Fibroblast of skin of left quadriceps (primary cell): ENCODE data around the gene SLC2A13.
A peak's percentile ranks its signal among the peaks of the same experiment; 100 is the strongest.

Source experiments
- DNase-seq, 2 experiments: peaks; one replicate each; pipeline ENCODE4 v3.0.0-alpha.2; 2013; ENCODE audit warnings: low read depth in 2 of 2

SLC2A13 gene

GRCh38 chr12:39993268-39993667 is 112.6 kb downstream of the SLC2A13 start:
- DNase-seq: no peak

- peak in 1 of 2 experiments; percentile 22 for DNase-seq
Measured at GRCh38 chr12:39990122-39991101, 115.5 kb downstream of the SLC2A13 start.

- no peak for DNase-seq
Measured at GRCh38 chr12:39989501-39989900, 116.4 kb downstream of the SLC2A13 start.

- DNase-seq: no peak
Measured at GRCh38 chr12:39988574-39988973, 117.3 kb downstream of the SLC2A13 start.

GRCh38 chr12:39986674-39987073 is 119.2 kb downstream of the SLC2A13 start:
- DNase-seq: no peak

- DNase-seq: no peak
Measured at GRCh38 chr12:39984670-39985069, 121.2 kb downstream of the SLC2A13 start.

- no peak for DNase-seq
Measured at GRCh38 chr12:39975374-39975918, 130.4 kb downstream of the SLC2A13 start.

- peak; percentile 8 to 9 for DNase-seq
Measured at GRCh38 chr12:39972119-39972518, 133.8 kb downstream of the SLC2A13 start.

GRCh38 chr12:39971348-39971747 is 134.5 kb downstream of the SLC2A13 start:
- no peak for DNase-seq

GRCh38 chr12:39966721-39967120 is 139.2 kb downstream of the SLC2A13 start:
- no peak for DNase-seq

GRCh38 chr12:39966256-39966655 is 139.6 kb downstream of the SLC2A13 start:
- no peak for DNase-seq

GRCh38 chr12:39959467-39959866 is 146.4 kb downstream of the SLC2A13 start:
- DNase-seq: no peak

- no peak for DNase-seq
Measured at GRCh38 chr12:39959031-39959430, 146.8 kb downstream of the SLC2A13 start.

- no peak for DNase-seq
Measured at GRCh38 chr12:39958377-39958776, 147.5 kb downstream of the SLC2A13 start.

- no peak for DNase-seq
Measured at GRCh38 chr12:39956725-39957124, 149.2 kb downstream of the SLC2A13 start.

- no peak for DNase-seq
Measured at GRCh38 chr12:39946361-39947280, 159.3 kb downstream of the SLC2A13 start.

- no peak for DNase-seq
Measured at GRCh38 chr12:39937119-39937518, 168.8 kb downstream of the SLC2A13 start.

- no peak for DNase-seq
Measured at GRCh38 chr12:39935839-39936238, 170.0 kb downstream of the SLC2A13 start.

GRCh38 chr12:39935275-39935674 is 170.6 kb downstream of the SLC2A13 start:
- DNase-seq: peak; percentile 3 to 11

- no peak for DNase-seq
Measured at GRCh38 chr12:39931857-39932256, 174.0 kb downstream of the SLC2A13 start.

GRCh38 chr12:39931231-39931630 is 174.7 kb downstream of the SLC2A13 start:
- no peak for DNase-seq

GRCh38 chr12:39930101-39930500 is 175.8 kb downstream of the SLC2A13 start:
- DNase-seq: no peak
